GM23338 (cell line): ENCODE results near the gene GOLT1B.

Experiments used
- CREB1 ChIP-seq: fragments of 250-450 bp; sonication (Bioruptor Pico); IDR thresholded peaks from 2 replicates; pipeline ENCODE4 v1.5.0; 2020; ENCODE audit warnings: low read depth, mild to moderate bottlenecking, moderate library complexity
- JUNB ChIP-seq: IDR thresholded peaks from one replicate; pipeline ENCODE4 v1.6.1; 2016; ENCODE audit warnings: antibody characterized with exemption; ENCODE audit not compliant: unreplicated experiment
- NANOG ChIP-seq: IDR thresholded peaks from 2 replicates; pipeline ENCODE4 v1.6.1; 2016; ENCODE audit warnings: antibody characterized with exemption, borderline replicate concordance
- POLR2AphosphoS5 ChIP-seq: IDR thresholded peaks from 2 replicates; pipeline ENCODE4 v1.6.1; 2016; ENCODE audit warnings: antibody characterized with exemption, low read depth
- ZNF331 ChIP-seq: fragments of 250-450 bp; sonication (Bioruptor Pico); IDR thresholded peaks from 2 replicates; pipeline ENCODE4 v1.5.0; 2020; ENCODE audit warnings: low read depth, mild to moderate bottlenecking, moderate library complexity
- TF ChIP-seq, protein P1 (sequence below), 2 experiments: fragments of 200-600 bp in 1 of 2; sonication (generic) in 1 of 2; conservative IDR thresholded peaks; 2 replicates each; pipeline versions ENCODE4 v1.5.1 to v1.6.1; 2016 to 2017; ENCODE audit warnings: antibody characterized with exemption in 2 of 2, low read depth in 2 of 2, mild to moderate bottlenecking in 2 of 2, moderate library complexity in 1 of 2
- TF ChIP-seq, protein P2 (sequence below): IDR thresholded peaks from one replicate; pipeline ENCODE4 v1.6.1; 2018; ENCODE audit warnings: antibody characterized with exemption; ENCODE audit not compliant: unreplicated experiment

GRCh38 chr12:21526721-21527345, 25.2 kb downstream of the GOLT1B start:
- TF ChIP-seq, protein P1, sequence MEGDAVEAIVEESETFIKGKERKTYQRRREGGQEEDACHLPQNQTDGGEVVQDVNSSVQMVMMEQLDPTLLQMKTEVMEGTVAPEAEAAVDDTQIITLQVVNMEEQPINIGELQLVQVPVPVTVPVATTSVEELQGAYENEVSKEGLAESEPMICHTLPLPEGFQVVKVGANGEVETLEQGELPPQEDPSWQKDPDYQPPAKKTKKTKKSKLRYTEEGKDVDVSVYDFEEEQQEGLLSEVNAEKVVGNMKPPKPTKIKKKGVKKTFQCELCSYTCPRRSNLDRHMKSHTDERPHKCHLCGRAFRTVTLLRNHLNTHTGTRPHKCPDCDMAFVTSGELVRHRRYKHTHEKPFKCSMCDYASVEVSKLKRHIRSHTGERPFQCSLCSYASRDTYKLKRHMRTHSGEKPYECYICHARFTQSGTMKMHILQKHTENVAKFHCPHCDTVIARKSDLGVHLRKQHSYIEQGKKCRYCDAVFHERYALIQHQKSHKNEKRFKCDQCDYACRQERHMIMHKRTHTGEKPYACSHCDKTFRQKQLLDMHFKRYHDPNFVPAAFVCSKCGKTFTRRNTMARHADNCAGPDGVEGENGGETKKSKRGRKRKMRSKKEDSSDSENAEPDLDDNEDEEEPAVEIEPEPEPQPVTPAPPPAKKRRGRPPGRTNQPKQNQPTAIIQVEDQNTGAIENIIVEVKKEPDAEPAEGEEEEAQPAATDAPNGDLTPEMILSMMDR (conservative IDR thresholded peaks at IDR 0.05; ENCODE audit: low read depth in 2 of 2) = no peak
- TF ChIP-seq, protein P2, sequence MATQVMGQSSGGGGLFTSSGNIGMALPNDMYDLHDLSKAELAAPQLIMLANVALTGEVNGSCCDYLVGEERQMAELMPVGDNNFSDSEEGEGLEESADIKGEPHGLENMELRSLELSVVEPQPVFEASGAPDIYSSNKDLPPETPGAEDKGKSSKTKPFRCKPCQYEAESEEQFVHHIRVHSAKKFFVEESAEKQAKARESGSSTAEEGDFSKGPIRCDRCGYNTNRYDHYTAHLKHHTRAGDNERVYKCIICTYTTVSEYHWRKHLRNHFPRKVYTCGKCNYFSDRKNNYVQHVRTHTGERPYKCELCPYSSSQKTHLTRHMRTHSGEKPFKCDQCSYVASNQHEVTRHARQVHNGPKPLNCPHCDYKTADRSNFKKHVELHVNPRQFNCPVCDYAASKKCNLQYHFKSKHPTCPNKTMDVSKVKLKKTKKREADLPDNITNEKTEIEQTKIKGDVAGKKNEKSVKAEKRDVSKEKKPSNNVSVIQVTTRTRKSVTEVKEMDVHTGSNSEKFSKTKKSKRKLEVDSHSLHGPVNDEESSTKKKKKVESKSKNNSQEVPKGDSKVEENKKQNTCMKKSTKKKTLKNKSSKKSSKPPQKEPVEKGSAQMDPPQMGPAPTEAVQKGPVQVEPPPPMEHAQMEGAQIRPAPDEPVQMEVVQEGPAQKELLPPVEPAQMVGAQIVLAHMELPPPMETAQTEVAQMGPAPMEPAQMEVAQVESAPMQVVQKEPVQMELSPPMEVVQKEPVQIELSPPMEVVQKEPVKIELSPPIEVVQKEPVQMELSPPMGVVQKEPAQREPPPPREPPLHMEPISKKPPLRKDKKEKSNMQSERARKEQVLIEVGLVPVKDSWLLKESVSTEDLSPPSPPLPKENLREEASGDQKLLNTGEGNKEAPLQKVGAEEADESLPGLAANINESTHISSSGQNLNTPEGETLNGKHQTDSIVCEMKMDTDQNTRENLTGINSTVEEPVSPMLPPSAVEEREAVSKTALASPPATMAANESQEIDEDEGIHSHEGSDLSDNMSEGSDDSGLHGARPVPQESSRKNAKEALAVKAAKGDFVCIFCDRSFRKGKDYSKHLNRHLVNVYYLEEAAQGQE = no peak
- TF ChIP-seq POLR2AphosphoS5 (no peak), ZNF331 (CRISPR knock-in tag) (no peak), NANOG (no peak), JUNB (no peak), CREB1 (CRISPR knock-in tag) (no peak)
